Neural cell (in vitro differentiated cells): ENCODE data around the gene GLI2. TPM values are rescaled to one million over a fixed set of nuclear protein-coding genes. Genes with fewer than 3 reads are reported as not detected.

Source experiments
- H2AFZ ChIP-seq: fragments of 200-600, 300-800 bp; sonication (generic), shearing (Covaris generic); 2 replicates; pipeline ENCODE4 v1.6.0; 2014; ENCODE audit warnings: low read depth, mild to moderate bottlenecking, antibody characterized with exemption, low read length, moderate library complexity
- H3F3A ChIP-seq: fragments of 200-600 bp; shearing (Covaris generic); 2 replicates; pipeline ENCODE4 v1.6.1; 2016; ENCODE audit warnings: mild to moderate bottlenecking, moderate library complexity, mixed read lengths, antibody characterized with exemption, low read length; ENCODE audit not compliant: insufficient read depth, poor library complexity, severe bottlenecking
- H3K27ac ChIP-seq: fragments of 200-600, 300-800 bp; sonication (generic), shearing (Covaris generic); 2 replicates; pipeline ENCODE4 v1.5.1; 2014; ENCODE audit warnings: mild to moderate bottlenecking, low read length, moderate library complexity
- H3K27me3 ChIP-seq: fragments of 300-800, 200-600 bp; sonication (generic), shearing (Covaris generic); 2 replicates; pipeline ENCODE4 v1.6.0; 2014; ENCODE audit warnings: mild to moderate bottlenecking, low read depth, low read length, moderate library complexity; ENCODE audit not compliant: insufficient read depth
- H3K36me3 ChIP-seq: fragments of 300-800, 200-600 bp; sonication (generic), shearing (Covaris generic); 2 replicates; pipeline ENCODE4 v1.5.1; 2014; ENCODE audit warnings: mild to moderate bottlenecking, antibody characterized with exemption, low read length, moderate library complexity; ENCODE audit not compliant: insufficient read depth
- H3K4me2 ChIP-seq: fragments of 300-800, 200-600 bp; sonication (generic), shearing (Covaris generic); 2 replicates; pipeline ENCODE4 v1.6.0; 2014; ENCODE audit warnings: mild to moderate bottlenecking, low read length
- H3K4me3 ChIP-seq: fragments of 300-800, 200-600 bp; sonication (generic), shearing (Covaris generic); 2 replicates; pipeline ENCODE4 v1.5.1; 2014; ENCODE audit warnings: mild to moderate bottlenecking, low read length, moderate library complexity
- H3K79me2 ChIP-seq: fragments of 200-600 bp; shearing (Covaris generic); replicated peaks from 2 replicates; pipeline ENCODE4 v1.6.0; 2014; ENCODE audit warnings: mild to moderate bottlenecking, low read length, moderate library complexity; ENCODE audit not compliant: insufficient read depth
- H3K9ac ChIP-seq: fragments of 300-800, 200-600 bp; sonication (generic), shearing (Covaris generic); 2 replicates; pipeline ENCODE4 v1.6.1; 2016; ENCODE audit warnings: mild to moderate bottlenecking, low read length, mixed read lengths
- H3K9me2 ChIP-seq: fragments of 200-600 bp; shearing (Covaris generic); 2 replicates; pipeline ENCODE4 v1.6.1; 2016; ENCODE audit warnings: mild to moderate bottlenecking, low read length, mixed read lengths; ENCODE audit not compliant: insufficient read depth
- H3K9me3 ChIP-seq: fragments of 200-600, 300-800 bp; sonication (generic), shearing (Covaris generic); 2 replicates; pipeline ENCODE4 v1.6.1; 2016; ENCODE audit warnings: mild to moderate bottlenecking, mixed run types, low read length, moderate library complexity, mixed read lengths
- H4K20me1 ChIP-seq: fragments of 200-600 bp; shearing (Covaris generic); 2 replicates; pipeline ENCODE4 v1.6.1; 2016; ENCODE audit warnings: mild to moderate bottlenecking, mixed run types; ENCODE audit not compliant: insufficient read depth
- EP300 ChIP-seq: fragments of 450-650 bp; conservative IDR thresholded peaks from 2 replicates; pipeline ENCODE4 v1.6.1; 2014; ENCODE audit warnings: antibody characterized with exemption, mild to moderate bottlenecking, moderate library complexity; ENCODE audit not compliant: poor library complexity, severe bottlenecking
- EZH2 ChIP-seq: fragments of 200-600, 300-800 bp; shearing (Covaris generic), sonication (generic); IDR thresholded peaks from 2 replicates; pipeline ENCODE4 v1.6.1; 2014; ENCODE audit warnings: antibody characterized with exemption, low read length, borderline replicate concordance, mild to moderate bottlenecking; ENCODE audit not compliant: insufficient read depth, poor library complexity, severe bottlenecking
- MXI1 ChIP-seq: fragments of 450-650 bp; conservative IDR thresholded peaks from 2 replicates; pipeline ENCODE4 v1.6.1; 2014; ENCODE audit warnings: antibody characterized with exemption, mild to moderate bottlenecking; ENCODE audit not compliant: poor library complexity, severe bottlenecking
- POLR2AphosphoS5 ChIP-seq: IDR thresholded peaks from 2 replicates; pipeline ENCODE4 v1.6.1; 2012
- RAD21 ChIP-seq: fragments of 450-650 bp; conservative IDR thresholded peaks from 2 replicates; pipeline ENCODE4 v1.6.1; 2014; ENCODE audit warnings: antibody characterized with exemption, mild to moderate bottlenecking, moderate library complexity
- SMC3 ChIP-seq: fragments of 450-650 bp; conservative IDR thresholded peaks from 2 replicates; pipeline ENCODE4 v1.6.1; 2014; ENCODE audit warnings: antibody characterized with exemption, mild to moderate bottlenecking, moderate library complexity; ENCODE audit not compliant: poor library complexity
- TAF1 ChIP-seq: IDR thresholded peaks from 2 replicates; pipeline ENCODE4 v1.6.1; 2012; ENCODE audit warnings: low read depth
- polyA plus RNA-seq: library from polyadenylated mRNA; depleted of rRNA; stranded (reverse); fragments of >200 nt; gene quantifications from 2 replicates; pipeline ENCODE4 v1.2.3, GENCODE V29; 2014
- TF ChIP-seq, protein P1 (sequence below): IDR thresholded peaks from 2 replicates; pipeline ENCODE4 v1.6.1; 2012; ENCODE audit warnings: borderline replicate concordance
- TF ChIP-seq, protein P2 (sequence below): fragments of 450-650 bp; IDR thresholded peaks from 2 replicates; pipeline ENCODE4 v1.5.1; 2014; ENCODE audit warnings: antibody characterized with exemption, mild to moderate bottlenecking, moderate library complexity; ENCODE audit not compliant: poor library complexity, severe bottlenecking

The GLI2 gene
- polyA plus RNA-seq, 1 donor from 2014 or later, result 0.14 TPM

- Histone ChIP-seq H3K9ac (no peak overlapping the region), H3K27ac (no peak overlapping the region), H4K20me1 (no peaks in the 10 kb centered on the region), H3K4me2 (no peak overlapping the region), H3K27me3 (no peaks in the 10 kb centered on the region), H3K36me3 (no peaks in the 10 kb centered on the region), H3K4me3 (no peak overlapping the region), H3F3A (no peaks in the 10 kb centered on the region), H3K9me3 (no peaks in the 10 kb centered on the region), H3K9me2 (no peaks in the 10 kb centered on the region), H3K79me2 (no peaks in the 10 kb centered on the region), H2AFZ (no peak overlapping the region)
- TF ChIP-seq SMC3 (no peak), RAD21 (no peak), POLR2AphosphoS5 (no peak), EZH2 (no peak), EP300 (no peak)
- TF ChIP-seq, protein P1, sequence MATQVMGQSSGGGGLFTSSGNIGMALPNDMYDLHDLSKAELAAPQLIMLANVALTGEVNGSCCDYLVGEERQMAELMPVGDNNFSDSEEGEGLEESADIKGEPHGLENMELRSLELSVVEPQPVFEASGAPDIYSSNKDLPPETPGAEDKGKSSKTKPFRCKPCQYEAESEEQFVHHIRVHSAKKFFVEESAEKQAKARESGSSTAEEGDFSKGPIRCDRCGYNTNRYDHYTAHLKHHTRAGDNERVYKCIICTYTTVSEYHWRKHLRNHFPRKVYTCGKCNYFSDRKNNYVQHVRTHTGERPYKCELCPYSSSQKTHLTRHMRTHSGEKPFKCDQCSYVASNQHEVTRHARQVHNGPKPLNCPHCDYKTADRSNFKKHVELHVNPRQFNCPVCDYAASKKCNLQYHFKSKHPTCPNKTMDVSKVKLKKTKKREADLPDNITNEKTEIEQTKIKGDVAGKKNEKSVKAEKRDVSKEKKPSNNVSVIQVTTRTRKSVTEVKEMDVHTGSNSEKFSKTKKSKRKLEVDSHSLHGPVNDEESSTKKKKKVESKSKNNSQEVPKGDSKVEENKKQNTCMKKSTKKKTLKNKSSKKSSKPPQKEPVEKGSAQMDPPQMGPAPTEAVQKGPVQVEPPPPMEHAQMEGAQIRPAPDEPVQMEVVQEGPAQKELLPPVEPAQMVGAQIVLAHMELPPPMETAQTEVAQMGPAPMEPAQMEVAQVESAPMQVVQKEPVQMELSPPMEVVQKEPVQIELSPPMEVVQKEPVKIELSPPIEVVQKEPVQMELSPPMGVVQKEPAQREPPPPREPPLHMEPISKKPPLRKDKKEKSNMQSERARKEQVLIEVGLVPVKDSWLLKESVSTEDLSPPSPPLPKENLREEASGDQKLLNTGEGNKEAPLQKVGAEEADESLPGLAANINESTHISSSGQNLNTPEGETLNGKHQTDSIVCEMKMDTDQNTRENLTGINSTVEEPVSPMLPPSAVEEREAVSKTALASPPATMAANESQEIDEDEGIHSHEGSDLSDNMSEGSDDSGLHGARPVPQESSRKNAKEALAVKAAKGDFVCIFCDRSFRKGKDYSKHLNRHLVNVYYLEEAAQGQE, result no peak
Observed at GRCh38 chr2:120707816-120708215, 27.9 kb upstream of the GLI2 start.

- no peak overlapping the region for H3K27ac ChIP-seq
- no peak overlapping the region for H3K4me3 ChIP-seq
Observed at GRCh38 chr2:120708944-120709607, 26.6 kb upstream of the GLI2 start.

More at GRCh38 chr2:120708944-120709607, 26.6 kb upstream of the GLI2 start:
- Histone ChIP-seq H3K9ac (no peak overlapping the region), H3K4me2 (no peak overlapping the region), H3F3A (no peaks in the 10 kb centered on the region), H3K27me3 (no peaks in the 10 kb centered on the region), H2AFZ (no peak overlapping the region), H3K79me2 (no peaks in the 10 kb centered on the region), H3K36me3 (no peaks in the 10 kb centered on the region), H3K9me3 (no peaks in the 10 kb centered on the region), H3K9me2 (no peaks in the 10 kb centered on the region), H4K20me1 (no peaks in the 10 kb centered on the region)
- no peak for TF ChIP-seq TAF1
- TF ChIP-seq EZH2, result no peak
- TF ChIP-seq, protein P1, result no peak
- TF ChIP-seq MXI1, result no peak
- TF ChIP-seq EP300, result no peak
- no peak for TF ChIP-seq POLR2AphosphoS5
- TF ChIP-seq SMC3, result no peak
- TF ChIP-seq RAD21, result no peak
- TF ChIP-seq, protein P2, sequence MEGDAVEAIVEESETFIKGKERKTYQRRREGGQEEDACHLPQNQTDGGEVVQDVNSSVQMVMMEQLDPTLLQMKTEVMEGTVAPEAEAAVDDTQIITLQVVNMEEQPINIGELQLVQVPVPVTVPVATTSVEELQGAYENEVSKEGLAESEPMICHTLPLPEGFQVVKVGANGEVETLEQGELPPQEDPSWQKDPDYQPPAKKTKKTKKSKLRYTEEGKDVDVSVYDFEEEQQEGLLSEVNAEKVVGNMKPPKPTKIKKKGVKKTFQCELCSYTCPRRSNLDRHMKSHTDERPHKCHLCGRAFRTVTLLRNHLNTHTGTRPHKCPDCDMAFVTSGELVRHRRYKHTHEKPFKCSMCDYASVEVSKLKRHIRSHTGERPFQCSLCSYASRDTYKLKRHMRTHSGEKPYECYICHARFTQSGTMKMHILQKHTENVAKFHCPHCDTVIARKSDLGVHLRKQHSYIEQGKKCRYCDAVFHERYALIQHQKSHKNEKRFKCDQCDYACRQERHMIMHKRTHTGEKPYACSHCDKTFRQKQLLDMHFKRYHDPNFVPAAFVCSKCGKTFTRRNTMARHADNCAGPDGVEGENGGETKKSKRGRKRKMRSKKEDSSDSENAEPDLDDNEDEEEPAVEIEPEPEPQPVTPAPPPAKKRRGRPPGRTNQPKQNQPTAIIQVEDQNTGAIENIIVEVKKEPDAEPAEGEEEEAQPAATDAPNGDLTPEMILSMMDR, result no peak
